HepG2 (cell line): ENCODE results near the gene BRAP. TPM values are rescaled to one million over a fixed set of nuclear protein-coding genes. Genes with fewer than 3 reads are reported as not detected.

Source experiments
- ATAC-seq: fragments of 200-7000 bp; cut with Tn5 transposase; 3 replicates; pipeline ENCODE4 v1.9.1; 2020; ENCODE audit warnings: mild to moderate bottlenecking, moderate library complexity
- BruUV-seq: library from RNA; stranded (reverse); fragments of 400-500 nt; replicated peaks from 2 replicates; lab custom pipeline; 2021; lab: Mats Ljungman, UMichigan
- CTCF ChIA-PET: fragments of 300-600 bp; formaldehyde crosslinking; extraction: SDS; loops from one replicate; lab custom pipeline; 2021; ENCODE audit warnings: low total read pairs, inconsistent platforms, low intra/inter-chr PET ratio; lab: Yijun Ruan, JAX
- POLR2A ChIA-PET: fragments of 350-600 bp; sonication (Branson Sonifier 250); formaldehyde crosslinking; loops from one replicate; lab custom pipeline; 2020; ENCODE audit warnings: antibody characterized with exemption, inconsistent platforms; lab: Yijun Ruan, JAX
- DNase-seq: peaks from one replicate; pipeline ENCODE4 v3.0.0-alpha.2; 2015; ENCODE audit warnings: low spot score
- FAIRE-seq: peaks from 3 replicates; lab custom pipeline; 2011; peaks lifted over from hg19 to GRCh38; lab: Jason Lieb, UNC
- H2AFZ ChIP-seq: one replicate; pipeline ENCODE4 v1.6.1; 2011; ENCODE audit warnings: low read length, inconsistent platforms
- H3K27ac ChIP-seq: fragments of 300-600 bp; 3 replicates; pipeline ENCODE4 v1.8.0; 2011; ENCODE audit warnings: mixed run types, mild to moderate bottlenecking, mixed read lengths, low read length, inconsistent platforms; ENCODE audit not compliant: insufficient read depth; ENCODE audit errors: extremely low read length
- H3K27me3 ChIP-seq, 2 experiments: fragments of 200-600 bp in 1 of 2; 2 replicates in 1 of 2; 3 replicates in 1 of 2; pipeline versions ENCODE4 v1.6.0 to v1.8.0; 2011; ENCODE audit warnings: low read length in 2 of 2, mild to moderate bottlenecking in 2 of 2, moderate library complexity in 2 of 2, inconsistent platforms in 1 of 2; ENCODE audit not compliant: insufficient read depth in 2 of 2, control insufficient read depth in 1 of 2
- H3K36me3 ChIP-seq, 2 experiments: fragments of 200-600 bp in 1 of 2; replicated peaks in 1 of 2; 2 replicates in 1 of 2; 3 replicates in 1 of 2; pipeline versions ENCODE4 v1.5.1 to v1.8.0; 2011; ENCODE audit warnings: low read length in 2 of 2, inconsistent platforms in 1 of 2; ENCODE audit not compliant: insufficient read depth in 2 of 2, control insufficient read depth in 1 of 2
- H3K4me1 ChIP-seq: 2 replicates; pipeline ENCODE4 v1.5.1; 2012; ENCODE audit warnings: low read length, inconsistent platforms; ENCODE audit not compliant: insufficient read depth
- H3K4me2 ChIP-seq: 2 replicates; pipeline ENCODE4 v1.6.0; 2011; ENCODE audit warnings: low read depth, low read length, inconsistent platforms
- H3K4me3 ChIP-seq, 3 experiments: fragments of 200-600 bp in 1 of 3; sonication (generic), shearing (Covaris generic) in 1 of 3; replicated peaks in 1 of 3; 2 replicates each; pipeline ENCODE4 v1.5.1; 2011 to 2016; ENCODE audit warnings: low read length in 3 of 3, inconsistent platforms in 2 of 3, low read depth in 2 of 3, mild to moderate bottlenecking in 2 of 3, control low read depth in 1 of 3, mixed read lengths in 1 of 3; ENCODE audit not compliant: insufficient read depth in 1 of 3
- H3K79me2 ChIP-seq: one replicate; pipeline ENCODE4 v1.6.1; 2011; ENCODE audit warnings: low read length, inconsistent platforms; ENCODE audit not compliant: insufficient read depth
- H3K9ac ChIP-seq: 2 replicates; pipeline ENCODE4 v1.6.0; 2011; ENCODE audit warnings: mild to moderate bottlenecking, low read depth, low read length, inconsistent platforms; ENCODE audit not compliant: insufficient read depth
- H3K9me3 ChIP-seq: 2 replicates; pipeline ENCODE4 v1.5.1; 2012; ENCODE audit warnings: mild to moderate bottlenecking, low read length
- H4K20me1 ChIP-seq: 2 replicates; pipeline ENCODE4 v1.6.0; 2011; ENCODE audit warnings: inconsistent platforms, mild to moderate bottlenecking, low read length, moderate library complexity; ENCODE audit not compliant: insufficient read depth
- ATF7-NPFF ChIP-seq: sonication (generic); formaldehyde crosslinking; IDR thresholded peaks from 2 replicates; pipeline ENCODE4 v1.8.1; 2023; ENCODE audit warnings: mild to moderate bottlenecking, low read depth, missing genetic modification reagents, moderate library complexity
- EED ChIP-seq: sonication (generic); formaldehyde crosslinking; IDR thresholded peaks from 2 replicates; pipeline ENCODE4 v1.5.0; 2020; ENCODE audit warnings: mild to moderate bottlenecking, missing genetic modification reagents
- ELF4 ChIP-seq: sonication (generic); formaldehyde crosslinking; IDR thresholded peaks from 2 replicates; pipeline ENCODE4 v1.5.0; 2020; ENCODE audit warnings: missing genetic modification reagents, mild to moderate bottlenecking, moderate library complexity, borderline replicate concordance
- HOXA9 ChIP-seq: sonication (generic); formaldehyde crosslinking; IDR thresholded peaks from 2 replicates; pipeline ENCODE4 v1.8.1; 2022; ENCODE audit warnings: missing genetic modification reagents, mild to moderate bottlenecking, moderate library complexity, borderline replicate concordance
- KLF12 ChIP-seq: sonication (generic); formaldehyde crosslinking; IDR thresholded peaks from 2 replicates; pipeline ENCODE4 v1.4.0; 2020; ENCODE audit warnings: missing genetic modification reagents, borderline replicate concordance
- MBNL3 ChIP-seq: fragments of 250-450 bp; sonication (Bioruptor Pico); conservative IDR thresholded peaks from 2 replicates; pipeline ENCODE4 v1.8.0; 2022; ENCODE audit warnings: mild to moderate bottlenecking, inconsistent platforms
- MEIS1 ChIP-seq: sonication (generic); formaldehyde crosslinking; IDR thresholded peaks from 2 replicates; pipeline ENCODE4 v1.9.0; 2021; ENCODE audit warnings: mild to moderate bottlenecking, missing genetic modification reagents, moderate library complexity, borderline replicate concordance
- NFYC ChIP-seq: IDR thresholded peaks from 2 replicates; pipeline ENCODE4 v1.6.1; 2016; ENCODE audit warnings: missing genetic modification reagents, missing compliant biosample characterization
- RAD21 ChIP-seq: fragments of 450-650 bp; formaldehyde crosslinking; IDR thresholded peaks from 2 replicates; pipeline ENCODE4 v1.5.0; 2020; ENCODE audit warnings: mild to moderate bottlenecking
- RBFOX2 ChIP-seq: fragments of 200-400 bp; formaldehyde crosslinking; IDR thresholded peaks from 2 replicates; pipeline ENCODE4 v1.6.1; 2017; ENCODE audit warnings: low read depth, mild to moderate bottlenecking, low read length
- REL ChIP-seq: sonication (generic); formaldehyde crosslinking; conservative IDR thresholded peaks from 2 replicates; pipeline ENCODE4 v1.8.0; 2022; ENCODE audit warnings: mild to moderate bottlenecking, missing genetic modification reagents, moderate library complexity
- SAP130 ChIP-seq: IDR thresholded peaks from 2 replicates; pipeline ENCODE4 v1.6.1; 2016; ENCODE audit warnings: low read depth
- YY1 ChIP-seq: IDR thresholded peaks from 2 replicates; pipeline ENCODE4 v1.6.1; 2011; ENCODE audit warnings: low read length, low read depth, moderate library complexity, mild to moderate bottlenecking; ENCODE audit not compliant: insufficient read depth, insufficient replicate concordance
- ZC3H13 ChIP-seq: sonication (generic); formaldehyde crosslinking; IDR thresholded peaks from 2 replicates; pipeline ENCODE4 v1.8.1; 2023; ENCODE audit warnings: mild to moderate bottlenecking, missing genetic modification reagents, moderate library complexity
- ZFX ChIP-seq: sonication (generic); formaldehyde crosslinking; IDR thresholded peaks from 2 replicates; pipeline ENCODE4 v1.4.0; 2020; ENCODE audit warnings: mild to moderate bottlenecking, low read depth, missing genetic modification reagents, moderate library complexity
- ZNF224 ChIP-seq: sonication (generic); formaldehyde crosslinking; IDR thresholded peaks from 2 replicates; pipeline ENCODE4 v1.5.0; 2020; ENCODE audit warnings: mild to moderate bottlenecking, missing genetic modification reagents
- ZNF430 ChIP-seq: sonication (generic); formaldehyde crosslinking; IDR thresholded peaks from 2 replicates; pipeline ENCODE4 v1.9.0; 2021; ENCODE audit warnings: mild to moderate bottlenecking, missing genetic modification reagents
- ZNF607 ChIP-seq: sonication (generic); formaldehyde crosslinking; IDR thresholded peaks from 2 replicates; pipeline ENCODE4 v1.5.1; 2020; ENCODE audit warnings: missing genetic modification reagents, mild to moderate bottlenecking, borderline replicate concordance
- ZNF629 ChIP-seq: sonication (generic); formaldehyde crosslinking; conservative IDR thresholded peaks from 2 replicates; pipeline ENCODE4 v1.5.0; 2020; ENCODE audit warnings: missing genetic modification reagents
- ZNF766 ChIP-seq: sonication (generic); formaldehyde crosslinking; IDR thresholded peaks from 2 replicates; pipeline ENCODE4 v1.5.0; 2020; ENCODE audit warnings: missing genetic modification reagents, borderline replicate concordance
- ZNF841 ChIP-seq: sonication (generic); formaldehyde crosslinking; IDR thresholded peaks from 2 replicates; pipeline ENCODE4 v1.8.1; 2023; ENCODE audit warnings: missing genetic modification reagents, borderline replicate concordance
- WGBS: methylation state at CpG from one replicate; pipeline ENCODE4 v1.1.6; 2017; ENCODE audit warnings: low lambda C conversion rate; 5-methylcytosine and 5-hydroxymethylcytosine counted together
- in situ Hi-C: cut with HindIII; loops from 2 replicates; pipeline ENCODE4 v1.10.0; 2017; ENCODE audit warnings: low pct_unique_long_range_greater_than_20kb; ENCODE audit not compliant: extremely low pct_ligation_motif_present
- intact Hi-C: fragments of 100-400 bp; cut with micrococcal nuclease; formaldehyde crosslinking; loops from one replicate; pipeline ENCODE4 v1.10.0; 2022; ENCODE audit not compliant: unreplicated experiment
- polyA plus RNA-seq, 8 experiments: library from polyadenylated mRNA; depleted of rRNA in 3 of 8; stranded (reverse) in 7 of 8; unstranded in 1 of 8; fragments of >200 nt; fragmentation: Illumina TruSeq in 4 of 8; extraction: Trizol in 4 of 8; gene quantifications; 2 replicates each; pipeline versions ENCODE4 v1.2.1 to v1.2.3, GENCODE V29; 2011 to 2016; ENCODE audit warnings: low read depth in 4 of 8, missing spikeins in 1 of 8, mixed read lengths in 1 of 8; ENCODE audit not compliant: insufficient read depth in 1 of 8
- total RNA-seq, 5 experiments: library from RNA; depleted of rRNA; stranded (reverse); fragments of >200 nt; fragmentation: Illumina TruSeq; extraction: Trizol; gene quantifications; 2 replicates each; pipeline ENCODE4 v1.2.3, GENCODE V29; 2016; ENCODE audit warnings: low read depth in 1 of 5
- TF ChIP-seq, protein P1 (sequence below): sonication (generic); formaldehyde crosslinking; conservative IDR thresholded peaks from 2 replicates; pipeline ENCODE4 v1.4.0; 2020; ENCODE audit warnings: missing genetic modification reagents

BRAP gene
- total and polyA plus RNA-seq, 2 of the 13 experiments (the other 11 are each of a cell fraction or from before 2014, with no cell fraction given) = 8.1 to 15.4 TPM

DNA sequence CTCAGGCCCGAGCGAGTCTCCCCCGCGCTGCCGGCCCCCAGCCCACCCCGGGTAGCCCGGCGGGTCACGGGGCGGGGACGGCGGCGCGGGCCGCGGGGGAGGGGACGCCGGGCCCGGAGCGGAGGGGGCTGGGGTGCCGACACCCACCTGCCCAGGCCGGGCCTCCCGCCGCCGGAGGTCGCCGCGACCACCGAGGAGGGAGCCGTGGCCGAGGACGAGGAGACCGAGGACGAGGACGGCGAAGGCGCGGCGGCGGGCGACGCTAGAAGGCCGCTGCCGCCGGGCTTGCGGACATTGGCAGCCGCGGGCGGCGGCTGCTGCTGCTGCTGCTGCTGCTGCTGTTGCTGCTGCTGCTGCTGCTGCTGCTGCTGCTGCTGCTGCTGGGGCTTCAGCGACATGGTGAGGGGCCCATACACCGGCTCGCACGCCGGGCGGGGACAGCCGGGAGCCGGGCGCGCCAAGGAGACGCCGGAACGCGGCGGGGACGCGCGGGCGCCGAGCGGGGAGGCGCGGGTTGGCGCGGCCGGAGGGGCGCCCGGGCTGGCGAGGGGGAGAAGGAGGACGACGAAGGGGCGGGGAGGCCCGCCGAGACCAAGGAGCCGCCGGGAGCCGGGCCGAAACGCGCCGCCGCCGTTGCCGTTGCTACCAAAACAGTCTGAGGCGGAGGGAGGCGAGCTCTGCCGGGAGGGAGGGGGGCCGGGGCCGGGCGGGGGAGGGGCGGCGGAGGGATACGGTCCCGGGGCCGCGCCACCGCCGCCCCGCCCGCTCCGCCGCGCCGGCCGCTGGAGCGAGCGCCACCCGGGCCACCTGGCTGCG, 86.9 kb downstream of the BRAP start, which contains the start of gene ATXN2:
ATXN2 (minus strand) TSS at position 679 of the 816 bp plus-strand sequence; CDS start at position 398, 281 bp downstream.
- FAIRE-seq (no peak), ATAC-seq (peak; percentile 2; the same call in 2 of the 3 replicates), DNase-seq (no peak)
- in situ Hi-C loops (no loop called here), intact Hi-C loops (no loop called here)
- peak within 1 kb of the TSS; percentile 94 for H3K9ac ChIP-seq
- no peaks in the 10 kb centered on the region for H3K9me3 ChIP-seq
- 0% methylated on average over 5 of the region's 119 CpGs for WGBS
- ChIA-PET POLR2A (interaction anchor here (0.7 to 1.0 kb wide), 2 partner anchors 10 to 168 kb away, joined by 3 read pairs; partner anchors contain the start of gene ALDH2), CTCF (no interaction called here)
- H2AFZ ChIP-seq = no peak within 1 kb of the TSS
- peak within 1 kb of the TSS; percentile 78 for H3K4me2 ChIP-seq
- peaks cover 46% of the 10 kb centered on the region for H3K79me2 ChIP-seq
- no peaks in the 10 kb centered on the region; a peak in 1 of 5 replicates for H3K27me3 ChIP-seq
- peak within 1 kb of the TSS; percentile 86 to 98 (median 91) for H3K4me3 ChIP-seq
- peaks cover 40% of the 10 kb centered on the region for H4K20me1 ChIP-seq
- peak within 1 kb of the TSS; percentile 97 for H3K27ac ChIP-seq
- no peaks in the 10 kb centered on the region; a peak in 1 of 5 replicates for H3K36me3 ChIP-seq
- BruUV-seq = no TSS peak
- H3K4me1 ChIP-seq = peaks cover 39% of the 10 kb centered on the region
- TF ChIP-seq MEIS1 (CRISPR knock-in tag) = 0 out of 2 replicates have a peak, but pooled peaks have one; percentile 0
- TF ChIP-seq, protein P1, sequence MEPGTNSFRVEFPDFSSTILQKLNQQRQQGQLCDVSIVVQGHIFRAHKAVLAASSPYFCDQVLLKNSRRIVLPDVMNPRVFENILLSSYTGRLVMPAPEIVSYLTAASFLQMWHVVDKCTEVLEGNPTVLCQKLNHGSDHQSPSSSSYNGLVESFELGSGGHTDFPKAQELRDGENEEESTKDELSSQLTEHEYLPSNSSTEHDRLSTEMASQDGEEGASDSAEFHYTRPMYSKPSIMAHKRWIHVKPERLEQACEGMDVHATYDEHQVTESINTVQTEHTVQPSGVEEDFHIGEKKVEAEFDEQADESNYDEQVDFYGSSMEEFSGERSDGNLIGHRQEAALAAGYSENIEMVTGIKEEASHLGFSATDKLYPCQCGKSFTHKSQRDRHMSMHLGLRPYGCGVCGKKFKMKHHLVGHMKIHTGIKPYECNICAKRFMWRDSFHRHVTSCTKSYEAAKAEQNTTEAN (CRISPR knock-in tag) = no peak
- peak; percentile 15 for TF ChIP-seq YY1
- peak; percentile 52; the same call in 1 of the 2 replicates for TF ChIP-seq HOXA9 (CRISPR knock-in tag)
- TF ChIP-seq ZFX (CRISPR knock-in tag) = peak; percentile 9; the same call in 1 of the 2 replicates
- no peak for TF ChIP-seq ZNF224 (CRISPR knock-in tag)
- TF ChIP-seq MBNL3 (CRISPR knock-in tag) = no peak
- no peak for TF ChIP-seq NFYC (CRISPR knock-in tag)
- TF ChIP-seq SAP130 (CRISPR knock-in tag) = peak; percentile 2; the same call in 1 of the 2 replicates
- 0 out of 2 replicates have a peak, but pooled peaks have one; percentile 1 for TF ChIP-seq ZNF430
- 0 out of 2 replicates have a peak, but pooled peaks have one; percentile 21 for TF ChIP-seq ZNF607 (CRISPR knock-in tag)
- TF ChIP-seq ZC3H13 (CRISPR knock-in tag) = peak; percentile 32; the same call in 1 of the 2 replicates
- peak; percentile 19; the same call in 1 of the 2 replicates for TF ChIP-seq RAD21 (CRISPR knock-in tag)
- TF ChIP-seq KLF12 = 0 out of 2 replicates have a peak, but pooled peaks have one; percentile 2
- peak; percentile 82; the same call in 1 of the 2 replicates for TF ChIP-seq ZNF841
- TF ChIP-seq REL (CRISPR knock-in tag) = 0 out of 2 replicates have a peak, but pooled peaks have one; percentile 31
- peak; percentile 17; the same call in 1 of the 2 replicates for TF ChIP-seq RBFOX2
- TF ChIP-seq ELF4 (CRISPR knock-in tag) = 0 out of 2 replicates have a peak, but pooled peaks have one; percentile 27
- TF ChIP-seq ZNF766 = 0 out of 2 replicates have a peak, but pooled peaks have one; percentile 4
- 0 out of 2 replicates have a peak, but pooled peaks have one; percentile 49 for TF ChIP-seq ATF7-NPFF (CRISPR knock-in tag)
- TF ChIP-seq EED = 0 out of 2 replicates have a peak, but pooled peaks have one; percentile 7
- TF ChIP-seq ZNF629 = no peak
